Esophagus squamous epithelium (tissue), 4 donors: ENCODE data around the gene TMEM14B.

Source experiments
- CTCF ChIP-seq, 6 experiments: fragments of 450-650 bp in 4 of 6; fragments of 200-600 bp in 2 of 6; sonication (generic) in 2 of 6; IDR thresholded peaks; one replicate each; pipeline ENCODE4 v1.5.1; 2016 to 2019; ENCODE audit warnings: antibody characterized with exemption in 6 of 6, mild to moderate bottlenecking in 4 of 6, moderate library complexity in 4 of 6
- POLR2A ChIP-seq, 4 donors: fragments of 450-650 bp; IDR thresholded peaks; one replicate each; pipeline ENCODE4 v1.6.1; 2017; ENCODE audit warnings: antibody characterized with exemption in 4 of 4, mild to moderate bottlenecking in 4 of 4, moderate library complexity in 3 of 4

GRCh38 chr6:10722570-10722819 lies 25.1 kb upstream of the TMEM14B start:
- TF ChIP-seq CTCF (IDR thresholded peaks at IDR 0.05) (peak in 1 of 6 experiments; percentile 6), POLR2A (IDR thresholded peaks at IDR 0.05) (no peak)
